SH-SY5Y (cell line): ENCODE results near the gene CPNE5.

ENCODE experiments used
- GATA2 ChIP-seq: IDR thresholded peaks from 2 replicates; pipeline ENCODE4 v1.6.1; 2011; ENCODE audit warnings: mild to moderate bottlenecking, low read depth, low read length
- GATA3 ChIP-seq: IDR thresholded peaks from 2 replicates; pipeline ENCODE4 v1.6.1; 2011; ENCODE audit warnings: low read depth, mild to moderate bottlenecking, low read length, moderate library complexity

DNA sequence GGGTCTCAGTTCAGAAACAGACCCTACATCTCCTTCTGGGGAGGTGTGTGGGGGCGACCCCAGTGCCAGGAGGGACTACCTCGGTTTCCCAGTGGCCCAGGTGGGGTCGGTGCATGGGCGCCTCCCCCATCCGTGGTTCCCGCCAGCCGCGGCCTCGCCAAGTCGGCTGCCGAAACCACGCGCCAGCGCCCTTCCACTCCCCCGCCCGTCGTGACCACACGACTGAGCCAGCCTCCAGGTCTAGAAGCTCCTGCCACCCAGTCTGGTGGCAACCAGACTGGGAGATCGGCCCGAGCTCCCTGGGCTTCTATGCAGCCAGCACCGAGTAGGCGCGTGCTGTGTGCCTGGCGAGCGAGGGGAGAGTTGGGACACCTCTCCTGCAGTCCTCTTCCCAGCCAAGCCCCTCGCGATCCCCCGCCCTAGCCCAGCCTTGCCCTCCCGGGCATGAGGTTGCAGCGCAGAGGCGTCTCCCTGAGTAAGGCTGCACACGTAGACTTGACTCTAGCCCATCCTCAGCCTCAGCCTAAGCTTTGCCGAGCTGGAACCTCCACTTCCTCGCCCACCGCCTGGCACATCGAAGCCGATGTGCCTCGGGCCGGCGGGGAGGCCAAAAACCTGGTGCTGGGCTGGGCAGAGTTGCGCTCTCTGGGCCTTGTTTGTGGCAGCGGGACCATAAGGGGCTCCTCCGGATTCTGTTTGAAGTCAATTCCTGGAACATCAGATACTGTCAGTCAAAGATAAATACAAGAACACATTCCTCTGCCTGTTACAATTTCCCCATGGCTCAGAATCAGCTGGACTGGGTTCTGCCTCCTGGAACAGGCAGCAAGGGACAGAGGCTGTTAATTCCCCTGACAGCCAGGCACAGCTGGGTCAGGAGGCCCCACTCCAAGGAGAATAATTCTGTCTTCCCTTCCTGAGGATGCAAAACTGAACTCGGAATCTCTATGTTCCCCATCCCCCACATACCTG is 1.5 kb upstream of the CPNE5 start:
- TF ChIP-seq GATA2: no peak
- TF ChIP-seq GATA3: no peak
